Measurements from ENCODE around the gene ADAMTS3.

Gene ADAMTS3

GRCh38 chr4:72418458-72418857 is 150.6 kb downstream of the ADAMTS3 start:
- no peak for DNase-seq (ENCODE audit: low read depth in 2 of 2)

- DNase-seq (ENCODE audit: low read depth in 2 of 2) = no peak
These were observed 158.9 kb downstream of the ADAMTS3 start for GRCh38 chr4:72410158-72410557.

DNA sequence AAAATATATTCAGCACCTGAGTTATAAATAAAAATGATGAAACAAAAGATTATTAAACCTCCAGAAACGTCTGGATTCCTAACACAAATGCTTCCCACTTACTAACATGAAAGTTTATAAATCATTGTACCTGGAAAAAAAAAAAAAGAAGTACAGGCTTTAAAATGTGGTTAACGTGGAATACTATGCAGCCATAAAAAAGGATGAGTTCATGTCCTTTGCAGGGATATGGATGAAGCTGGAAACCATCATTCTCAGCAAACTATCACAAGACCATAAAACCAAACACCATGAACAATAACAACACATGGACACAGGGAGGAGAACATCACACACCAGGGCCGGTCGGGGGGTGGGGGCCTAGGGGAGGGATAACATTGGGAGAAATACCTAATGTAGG is 160.5 kb downstream of the ADAMTS3 start:
- DNase-seq (ENCODE audit: low read depth in 2 of 2) = no peak

GRCh38 chr4:72405417-72405816 is 163.6 kb downstream of the ADAMTS3 start:
- DNase-seq (ENCODE audit: low read depth in 2 of 2) = no peak

- DNase-seq (ENCODE audit: low read depth in 2 of 2) = no peak
These were observed 171.7 kb downstream of the ADAMTS3 start for GRCh38 chr4:72397314-72397713.

GRCh38 chr4:72394012-72394663 is 174.9 kb downstream of the ADAMTS3 start:
- no peak for DNase-seq (ENCODE audit: low read depth in 2 of 2)

DNA sequence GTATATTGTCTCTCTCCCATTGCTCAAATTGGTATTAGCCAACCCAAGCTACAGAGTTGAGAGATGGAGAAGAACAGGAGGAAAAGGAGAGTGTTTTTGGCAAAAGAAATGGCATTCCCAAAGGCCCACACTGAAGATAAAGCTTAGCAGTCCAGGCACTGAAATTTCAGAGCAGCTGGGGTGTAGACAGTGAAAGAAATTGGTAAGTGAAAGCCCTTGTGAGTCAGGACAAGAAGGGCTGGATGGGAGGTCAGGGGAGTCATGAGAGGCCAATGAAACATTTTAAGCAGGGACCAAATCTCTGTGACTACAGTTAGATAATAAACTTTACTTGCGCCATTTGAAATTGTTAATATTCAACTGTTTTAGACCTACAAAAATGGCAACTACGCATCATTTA is 177.7 kb downstream of the ADAMTS3 start:
- DNase-seq (ENCODE audit: low read depth in 2 of 2) = no peak

DNA sequence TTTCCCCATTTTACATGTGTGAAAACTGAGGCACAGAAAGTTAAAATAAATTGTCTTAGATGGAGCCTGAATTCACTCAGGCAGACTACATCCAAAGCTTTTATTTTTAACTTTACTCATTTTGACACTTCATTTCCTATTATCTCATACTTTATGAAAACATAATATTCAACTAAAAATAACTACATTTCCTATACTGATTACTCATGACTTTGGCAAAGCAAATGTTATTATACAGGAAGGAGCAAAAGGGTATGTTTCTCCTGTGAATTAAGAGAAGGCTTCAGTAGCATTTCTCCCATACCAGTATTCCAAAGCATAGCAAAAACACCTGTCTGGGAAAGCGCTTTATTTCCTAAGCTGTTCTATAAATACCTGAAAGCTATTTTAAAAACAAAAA is 178.6 kb downstream of the ADAMTS3 start:
- no peak for DNase-seq (ENCODE audit: low read depth in 2 of 2)

GRCh38 chr4:72388521-72388920 is 180.5 kb downstream of the ADAMTS3 start:
- DNase-seq (ENCODE audit: low read depth in 2 of 2) = no peak

DNA sequence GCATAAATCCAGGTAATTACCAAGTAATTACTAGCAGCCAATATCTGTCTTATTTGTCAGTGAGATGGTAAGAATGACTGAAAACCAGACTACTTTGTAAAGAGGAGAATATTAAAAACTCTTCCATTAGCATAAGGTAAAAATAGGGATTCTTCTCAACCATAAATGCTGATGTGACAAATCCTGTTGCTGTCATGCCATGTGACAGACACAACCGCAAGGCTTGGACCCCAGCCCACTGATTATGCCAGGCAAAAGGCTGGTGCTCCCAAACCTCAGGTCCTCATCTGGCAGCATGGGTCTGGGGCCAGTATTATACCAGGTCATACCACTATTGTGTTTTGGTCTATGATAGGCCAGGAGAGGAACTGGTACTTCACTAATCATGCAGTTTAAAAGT is 181.1 kb downstream of the ADAMTS3 start:
- no peak for DNase-seq (ENCODE audit: low read depth in 2 of 2)

DNA sequence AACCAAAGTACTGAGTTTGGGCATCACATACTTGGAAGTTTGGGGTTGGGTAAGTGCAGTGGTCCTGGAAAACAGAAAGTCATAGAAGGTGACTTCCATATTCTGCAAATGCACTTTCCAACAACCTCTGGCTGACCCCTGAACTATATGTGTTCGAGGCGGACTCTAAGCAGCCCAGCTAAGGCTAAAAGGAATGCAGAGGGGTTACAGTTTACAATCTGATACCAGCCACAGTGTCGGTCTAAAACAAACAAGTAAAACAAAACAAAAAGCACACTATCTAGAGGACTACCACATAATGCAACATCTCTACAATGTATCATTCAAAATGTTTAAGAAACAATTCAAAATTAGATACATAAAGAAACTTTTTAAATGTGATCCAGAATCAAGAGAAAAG is 185.6 kb downstream of the ADAMTS3 start:
- DNase-seq (ENCODE audit: low read depth in 2 of 2) = no peak

GRCh38 chr4:72378901-72379300 is 190.1 kb downstream of the ADAMTS3 start:
- DNase-seq (ENCODE audit: low read depth in 2 of 2) = no peak

DNA sequence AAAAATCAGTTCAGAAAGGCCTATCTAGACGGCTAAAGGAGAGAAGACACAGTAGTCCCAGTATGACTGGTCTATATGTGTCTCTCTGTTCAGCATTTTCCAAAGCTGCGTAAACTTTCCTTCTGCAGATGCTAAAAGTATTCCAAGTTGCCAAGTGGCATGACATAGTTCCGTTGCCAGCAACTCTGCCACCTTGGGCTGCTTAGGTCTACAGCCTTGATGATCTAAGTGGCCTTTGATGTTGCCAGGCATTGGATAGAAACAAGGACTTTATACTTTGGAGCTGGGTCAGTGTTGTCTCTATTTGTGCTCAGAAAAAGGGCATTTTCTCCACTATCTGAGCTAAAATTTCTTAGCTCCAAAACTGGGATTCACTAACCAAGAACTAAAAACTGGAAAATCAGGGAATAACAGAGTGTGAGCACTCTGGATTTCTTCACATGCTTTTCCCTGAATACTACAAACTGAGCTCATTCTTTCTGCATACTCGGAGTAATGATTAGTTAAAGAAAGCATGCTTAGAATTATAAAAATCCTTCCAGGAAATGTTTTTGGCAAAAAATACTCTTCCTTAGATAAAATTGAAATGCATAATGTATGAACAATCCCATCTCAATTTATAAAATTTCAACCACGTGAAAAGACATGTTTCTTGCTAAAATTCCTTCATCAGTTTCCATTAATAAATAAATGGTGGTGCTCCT is 191.4 kb downstream of the ADAMTS3 start:
- DNase-seq (ENCODE audit: low read depth in 2 of 2) = no peak

DNA sequence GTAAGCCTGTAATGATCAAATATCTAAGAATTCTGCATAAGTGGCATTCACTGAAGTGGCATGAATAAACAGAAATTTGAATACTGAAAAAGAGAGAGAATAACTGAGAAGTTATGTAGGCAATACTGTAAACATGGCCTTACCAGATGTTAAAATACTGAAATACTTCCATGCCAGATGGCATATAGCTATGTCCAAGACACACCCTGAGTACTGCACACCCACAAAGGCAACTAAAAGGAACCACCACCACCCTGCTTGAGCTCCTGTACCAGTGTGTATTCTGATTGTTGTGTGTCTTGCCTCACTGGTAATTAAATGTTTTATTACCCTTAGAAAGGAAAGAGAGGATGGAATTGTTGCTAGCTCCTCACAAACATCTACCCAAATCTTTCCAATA is 192.1 kb downstream of the ADAMTS3 start:
- DNase-seq (ENCODE audit: low read depth in 2 of 2) = no peak

DNA sequence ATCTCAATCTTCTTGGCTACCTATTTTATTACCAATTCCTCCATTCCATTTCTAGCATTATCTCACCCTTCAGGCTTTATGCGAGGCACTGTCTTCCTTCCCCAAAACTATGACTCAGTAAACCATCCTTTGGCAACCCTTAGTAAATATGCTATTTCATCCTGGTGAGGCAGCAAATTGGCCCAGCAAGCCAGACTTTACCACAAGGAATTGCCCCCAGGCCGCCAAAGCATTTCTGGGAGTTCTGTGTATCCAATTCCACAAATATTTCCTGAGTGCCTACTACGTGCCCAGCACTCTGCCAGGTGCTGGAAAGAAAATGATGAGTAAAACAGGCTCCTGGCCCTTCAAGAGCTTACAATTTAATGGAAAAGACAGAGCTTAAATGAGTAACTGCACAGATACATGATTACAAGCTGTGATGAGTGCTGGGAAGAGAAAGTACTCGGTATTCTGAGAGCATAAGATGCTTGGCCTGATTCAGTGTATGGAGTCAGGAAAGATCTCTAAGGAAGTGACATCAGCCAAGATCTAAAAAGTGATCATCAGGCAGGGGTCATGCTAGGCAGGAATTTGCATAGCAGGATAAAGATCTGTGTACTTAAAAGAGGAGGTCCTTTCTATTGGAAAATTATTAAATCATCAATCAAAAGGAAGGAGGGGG is 193.8 kb downstream of the ADAMTS3 start:
- no peak for DNase-seq (ENCODE audit: low read depth in 2 of 2)

- no peak for DNase-seq (ENCODE audit: low read depth in 2 of 2)
These were observed 194.9 kb downstream of the ADAMTS3 start for GRCh38 chr4:72374159-72374558.

- DNase-seq (ENCODE audit: low read depth in 2 of 2) = no peak
These were observed 202.4 kb downstream of the ADAMTS3 start for GRCh38 chr4:72366601-72367000.

DNA sequence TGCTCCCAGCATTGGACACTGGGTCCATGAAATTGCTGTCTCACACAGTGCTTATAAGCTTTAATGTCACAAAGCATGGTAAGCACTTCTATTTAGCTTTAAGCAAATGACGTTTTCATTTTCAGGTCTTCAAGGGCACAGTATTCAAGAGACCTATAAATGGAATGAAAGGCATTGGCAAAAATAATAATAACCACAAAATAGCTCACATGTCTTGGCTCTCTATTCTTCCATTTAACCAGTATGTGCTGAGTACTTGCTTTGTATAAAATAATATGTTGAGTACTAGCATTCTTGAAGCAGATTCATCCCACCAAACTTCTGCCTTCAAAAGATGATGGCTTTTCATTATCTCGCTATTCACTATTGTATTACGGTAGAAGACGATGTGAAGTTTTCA is 203.0 kb downstream of the ADAMTS3 start:
- no peak for DNase-seq (ENCODE audit: low read depth in 2 of 2)

GRCh38 chr4:72365016-72365415 is 204.0 kb downstream of the ADAMTS3 start:
- DNase-seq (ENCODE audit: low read depth in 2 of 2) = no peak

- DNase-seq (ENCODE audit: low read depth in 2 of 2) = no peak
These were observed 208.9 kb downstream of the ADAMTS3 start for GRCh38 chr4:72360075-72360474.

DNA sequence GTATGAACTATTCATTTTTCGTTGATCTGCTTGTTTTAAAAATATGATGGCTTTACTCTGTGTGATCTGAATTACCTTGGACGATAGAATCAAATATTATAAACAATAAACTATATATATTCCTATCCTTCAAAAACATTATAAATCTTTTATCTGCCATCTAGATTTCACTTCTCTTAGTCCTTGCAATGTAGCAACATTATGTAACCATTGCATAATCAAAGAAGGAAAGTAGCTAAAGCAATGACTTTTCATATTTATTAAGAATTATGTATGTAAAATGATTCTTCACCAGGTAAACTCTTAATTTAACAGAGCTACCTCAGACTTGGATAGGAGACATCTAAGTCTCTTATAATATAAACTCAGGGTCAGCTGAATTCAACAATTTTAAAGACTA is 210.5 kb downstream of the ADAMTS3 start:
- no peak for DNase-seq (ENCODE audit: low read depth in 2 of 2)

GRCh38 chr4:72357908-72358307 is 211.1 kb downstream of the ADAMTS3 start:
- DNase-seq (ENCODE audit: low read depth in 2 of 2) = no peak

DNA sequence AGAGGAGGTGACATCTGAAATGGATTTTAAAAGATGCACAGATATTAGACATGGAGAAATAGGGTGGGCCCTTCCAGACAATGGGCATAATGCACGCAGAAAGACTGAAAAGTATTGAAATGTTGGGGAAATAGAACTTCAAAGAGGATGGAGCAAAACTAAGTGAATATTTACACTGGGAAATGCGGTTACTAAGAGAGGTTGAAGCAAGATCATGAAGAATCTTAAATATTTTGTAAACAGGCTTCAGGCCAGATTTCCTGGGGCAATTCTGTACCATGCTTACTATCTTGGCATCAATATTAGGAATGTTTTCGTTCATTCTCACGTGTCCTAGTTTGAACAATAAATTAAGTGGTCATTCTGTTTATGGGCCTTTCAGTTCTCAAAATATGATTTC is 216.3 kb downstream of the ADAMTS3 start:
- DNase-seq (ENCODE audit: low read depth in 2 of 2) = no peak

Measured in stimulated activated CD4-positive, alpha-beta T cell treated with anti-CD3 and anti-CD28 coated beads, Interleukin-15, amount 100 ng/mL, for 48 hours (primary cell).